Epithelial cell of proximal tubule (primary cell): Measurements from ENCODE around the gene NRG2. TPM values are rescaled to one million over a fixed set of nuclear protein-coding genes. Genes with fewer than 3 reads are reported as not detected.

Source experiments
- DNase-seq: peaks from one replicate; pipeline ENCODE4 v3.0.0-alpha.2; 2011; ENCODE audit warnings: low read depth
- H3K4me3 ChIP-seq: 2 replicates; pipeline ENCODE4 v1.5.1; 2011; ENCODE audit warnings: low read depth, mild to moderate bottlenecking, low read length
- CTCF ChIP-seq: conservative IDR thresholded peaks from 2 replicates; pipeline ENCODE4 v1.5.1; 2012; ENCODE audit warnings: low read depth, mild to moderate bottlenecking, low read length
- total RNA-seq: library from RNA; depleted of rRNA; stranded (reverse); fragments of >200 nt; gene quantifications from 2 replicates; pipeline ENCODE4 v1.2.3, GENCODE V29; 2015

The NRG2 gene
- total RNA-seq, 1 donor from 2014 or later = 1.5 TPM

- DNase-seq = no peak
- TF ChIP-seq CTCF = no peak
- H3K4me3 ChIP-seq = no peak overlapping the region
Observed at GRCh38 chr5:139838381-139839197, 204.5 kb downstream of the NRG2 start.

GRCh38 chr5:139837711-139838380 lies 205.3 kb downstream of the NRG2 start:
- H3K4me3 ChIP-seq = no peak overlapping the region
- DNase-seq = no peak
- no peak for TF ChIP-seq CTCF

GRCh38 chr5:139836469-139837208 lies 206.5 kb downstream of the NRG2 start:
- no peak overlapping the region for H3K4me3 ChIP-seq
- no peak for TF ChIP-seq CTCF
- DNase-seq = no peak

- TF ChIP-seq CTCF = no peak
- no peak for DNase-seq
- no peak overlapping the region for H3K4me3 ChIP-seq
Observed at GRCh38 chr5:139835656-139836055, 207.4 kb downstream of the NRG2 start.

- TF ChIP-seq CTCF = no peak
- no peak overlapping the region for H3K4me3 ChIP-seq
- no peak for DNase-seq
Observed at GRCh38 chr5:139833525-139833924, 209.6 kb downstream of the NRG2 start.

- no peak overlapping the region for H3K4me3 ChIP-seq
- no peak for DNase-seq
- no peak for TF ChIP-seq CTCF
Observed at GRCh38 chr5:139831624-139832023, 211.5 kb downstream of the NRG2 start.
